Ammon's horn (tissue), 1 donor: ENCODE measurements around the gene SFT2D1.
A peak's percentile ranks its signal among the peaks of the same experiment; 100 is the strongest.
"Not testable (repeated sequence)": the region's sequence is repeated elsewhere in the genome, so short reads cannot be mapped to it uniquely, and the experiment has no call there.

Experiments
- DNase-seq: peaks from one replicate; pipeline ENCODE4 v3.0.0-alpha.2; 2016; ENCODE audit warnings: low spot score

SFT2D1 gene

DNA sequence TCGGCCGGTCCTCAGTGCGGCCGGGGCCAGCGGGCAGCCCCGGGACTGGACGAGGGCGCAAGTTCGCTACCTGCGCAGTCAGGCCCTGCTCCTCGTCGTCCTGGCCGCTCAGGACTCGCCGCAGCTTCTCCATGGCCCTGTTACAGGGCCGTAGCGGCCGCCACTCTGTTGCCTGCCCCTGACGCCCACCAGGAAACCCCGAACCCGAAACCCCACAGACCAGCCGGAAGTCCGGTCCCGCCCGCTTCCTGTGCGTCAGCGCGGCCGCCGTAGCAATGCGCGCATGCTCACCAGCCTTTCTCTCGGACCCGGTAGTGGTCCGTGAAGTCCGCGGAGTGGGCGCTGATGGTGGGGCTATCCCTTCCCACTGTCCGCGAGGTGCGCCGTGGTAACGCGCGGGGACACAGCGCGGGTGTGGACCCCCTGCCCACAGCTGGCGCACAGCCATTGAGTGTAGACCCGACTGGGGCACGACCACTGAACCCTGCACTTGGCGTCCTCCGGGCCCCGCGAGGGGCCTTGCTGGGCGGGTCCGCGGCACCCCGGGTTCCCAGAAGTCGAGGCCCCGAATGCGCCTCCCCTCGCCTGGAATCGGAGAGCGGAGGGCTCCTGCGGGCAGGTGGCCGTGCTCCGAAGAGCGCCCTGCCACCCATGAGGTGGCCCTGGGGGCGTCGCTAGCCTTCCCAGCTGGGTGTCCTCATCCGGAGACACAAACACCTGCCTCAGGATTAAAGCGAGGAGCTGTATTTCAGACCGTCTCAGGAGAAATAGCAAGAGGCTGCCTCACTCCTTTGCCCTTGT lies at the start of gene SFT2D1:
Gene SFT2D1 (minus strand): TSS at position 197 of the 801 bp plus-strand sequence. CDS start 64 bp downstream, at position 133.
- DNase-seq: peak; percentile 86

DNA sequence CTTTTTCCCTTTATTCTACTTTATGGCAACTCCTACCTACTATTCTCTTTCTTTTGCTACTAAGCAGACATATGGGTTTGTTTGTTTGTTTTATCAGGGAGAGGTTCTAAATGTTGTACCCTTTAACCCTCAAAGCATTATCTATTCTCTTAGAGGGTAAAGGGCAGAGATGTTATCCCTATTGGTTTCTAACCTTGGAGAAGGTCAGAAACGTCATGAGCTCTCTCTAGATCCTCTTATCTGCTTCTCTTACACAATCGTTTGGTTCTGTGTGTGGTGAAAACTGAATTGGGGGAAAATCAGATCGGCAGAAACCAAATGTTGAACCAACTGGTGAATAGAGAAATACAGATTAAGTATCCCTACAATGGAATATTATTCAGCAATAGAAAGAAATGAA lies 46.8 kb upstream of the SFT2D1 start:
- no peak for DNase-seq

DNA sequence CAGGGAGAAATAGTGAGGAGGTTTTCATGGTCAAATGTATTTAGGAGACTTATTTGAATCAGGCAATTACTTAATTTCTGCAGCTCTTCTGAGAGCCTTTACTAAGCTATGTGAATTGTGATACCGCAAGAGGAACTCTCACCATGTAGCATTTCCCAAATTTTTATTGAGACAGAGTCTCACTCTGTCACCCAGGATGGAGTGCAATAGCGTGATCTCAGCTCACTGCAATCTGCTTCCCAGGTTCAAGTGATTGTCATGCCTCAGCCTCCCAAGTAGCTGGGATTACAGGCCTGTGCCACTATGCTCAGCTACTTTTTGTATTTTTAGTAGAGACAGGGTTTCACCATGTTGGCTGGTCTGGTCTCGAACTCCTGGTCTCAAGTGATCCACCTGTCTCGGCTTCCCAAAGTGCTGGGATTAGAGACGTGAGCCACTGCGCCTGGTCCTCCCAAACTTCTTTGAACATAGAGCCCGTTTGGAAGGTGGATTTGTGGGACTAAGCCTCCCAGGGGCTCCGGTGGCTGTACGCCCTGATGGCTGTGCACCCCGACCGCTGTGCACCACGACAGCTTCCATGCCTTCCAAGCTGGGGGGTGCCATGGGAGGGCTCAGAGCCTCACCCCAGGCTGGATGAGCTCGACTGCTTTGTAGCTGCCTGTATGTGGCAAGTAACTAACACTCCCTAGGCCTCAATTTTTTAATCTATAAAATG lies 46.1 kb upstream of the SFT2D1 start:
- no peak for DNase-seq

DNA sequence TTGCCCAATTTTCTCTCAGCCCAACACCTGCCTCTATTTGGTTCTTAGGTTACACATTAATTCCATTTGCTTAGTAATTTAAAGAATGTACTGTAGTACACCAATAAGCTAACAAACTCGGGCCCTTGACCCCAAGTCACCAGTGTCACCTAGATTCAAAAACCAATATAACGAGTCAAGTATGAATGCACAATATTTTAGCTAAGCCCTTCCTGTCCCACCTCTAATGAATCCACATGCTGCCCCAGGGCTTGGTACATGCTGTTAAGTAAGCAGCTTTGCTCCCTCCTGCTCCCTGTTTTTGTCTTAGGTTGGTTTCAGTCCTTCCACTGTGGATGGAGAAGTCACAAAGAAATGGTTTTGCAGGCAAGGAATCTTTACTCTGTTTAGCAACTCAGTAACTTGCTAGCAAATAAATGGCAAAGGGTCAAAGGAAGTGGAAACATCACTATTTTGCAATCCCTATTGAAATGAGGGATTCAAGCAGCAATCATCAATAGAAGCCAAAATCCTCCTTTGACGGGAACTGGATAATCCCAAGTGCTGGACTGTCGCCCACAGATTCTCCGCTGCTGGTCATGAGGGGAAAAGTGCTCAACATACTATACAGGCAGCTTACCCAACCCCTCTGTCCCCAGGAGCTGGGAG lies 45.4 kb upstream of the SFT2D1 start:
- no peak for DNase-seq

DNA sequence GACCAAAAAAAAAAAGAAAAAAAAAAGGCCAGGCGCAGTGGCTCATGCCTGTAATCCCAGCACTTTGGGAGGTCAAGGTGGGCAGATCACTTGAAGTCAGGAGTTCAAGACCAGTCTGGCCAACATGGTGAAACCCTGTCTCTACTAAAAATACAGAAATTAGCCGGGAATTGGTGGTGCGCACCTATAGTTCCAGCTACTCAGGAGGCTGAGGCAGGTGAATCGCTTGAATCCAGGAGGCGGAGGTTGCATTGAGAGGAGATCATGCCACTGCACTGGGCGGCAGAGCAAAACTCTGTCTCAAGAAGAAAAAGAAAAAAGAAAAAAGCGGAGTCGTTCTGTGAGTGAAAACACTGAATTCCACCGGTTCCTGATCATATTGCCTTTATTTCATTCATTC lies 44.8 kb upstream of the SFT2D1 start:
- DNase-seq: not testable (repeated sequence)

DNA sequence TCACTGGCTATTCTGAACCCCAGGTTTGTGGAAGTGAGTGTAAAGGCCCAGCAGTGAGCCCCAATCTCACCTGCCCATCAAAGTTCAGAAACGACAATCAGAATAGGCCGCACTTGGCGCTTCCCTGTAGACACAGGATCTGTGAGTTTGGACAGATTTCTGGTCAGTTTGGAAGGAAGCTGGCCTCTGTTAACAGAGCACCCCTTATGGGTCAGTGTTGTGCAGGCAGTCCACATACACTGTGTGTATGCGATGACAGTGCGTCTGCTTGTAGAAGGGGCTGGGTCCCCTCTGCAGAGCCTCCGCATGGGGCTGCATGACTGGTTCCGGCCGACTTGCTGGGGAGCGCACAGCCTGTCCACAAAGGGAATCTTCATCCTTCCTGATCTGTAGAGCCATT lies 43.8 kb upstream of the SFT2D1 start:
- no peak for DNase-seq

DNA sequence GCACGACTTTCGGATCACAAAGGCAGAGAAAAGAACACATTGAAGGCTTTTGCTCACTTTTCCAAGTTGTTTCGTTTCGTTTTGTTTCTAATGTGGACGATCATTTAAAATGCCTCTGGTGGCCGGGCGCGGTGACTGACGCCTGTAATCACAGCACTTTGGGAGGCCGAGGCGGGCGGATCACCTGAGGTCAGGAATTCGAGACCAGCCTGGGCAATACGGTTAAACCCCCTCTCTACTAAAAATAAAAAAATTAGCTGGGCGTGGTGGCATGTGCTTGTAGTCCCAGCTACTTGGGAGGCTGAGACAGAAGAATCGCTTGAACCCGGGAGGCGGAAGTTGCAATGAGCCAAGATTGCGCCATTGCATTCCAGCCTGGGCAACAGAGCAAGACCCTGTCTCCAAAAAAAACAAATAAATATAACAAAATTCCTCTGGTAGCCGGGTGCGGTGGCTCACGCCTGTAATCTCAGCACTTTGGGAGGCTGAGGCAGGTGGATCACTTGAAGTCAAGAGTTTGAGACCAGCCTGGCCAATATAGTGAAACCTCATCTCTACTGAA lies 41.5 kb upstream of the SFT2D1 start:
- DNase-seq: not testable (repeated sequence)

DNA sequence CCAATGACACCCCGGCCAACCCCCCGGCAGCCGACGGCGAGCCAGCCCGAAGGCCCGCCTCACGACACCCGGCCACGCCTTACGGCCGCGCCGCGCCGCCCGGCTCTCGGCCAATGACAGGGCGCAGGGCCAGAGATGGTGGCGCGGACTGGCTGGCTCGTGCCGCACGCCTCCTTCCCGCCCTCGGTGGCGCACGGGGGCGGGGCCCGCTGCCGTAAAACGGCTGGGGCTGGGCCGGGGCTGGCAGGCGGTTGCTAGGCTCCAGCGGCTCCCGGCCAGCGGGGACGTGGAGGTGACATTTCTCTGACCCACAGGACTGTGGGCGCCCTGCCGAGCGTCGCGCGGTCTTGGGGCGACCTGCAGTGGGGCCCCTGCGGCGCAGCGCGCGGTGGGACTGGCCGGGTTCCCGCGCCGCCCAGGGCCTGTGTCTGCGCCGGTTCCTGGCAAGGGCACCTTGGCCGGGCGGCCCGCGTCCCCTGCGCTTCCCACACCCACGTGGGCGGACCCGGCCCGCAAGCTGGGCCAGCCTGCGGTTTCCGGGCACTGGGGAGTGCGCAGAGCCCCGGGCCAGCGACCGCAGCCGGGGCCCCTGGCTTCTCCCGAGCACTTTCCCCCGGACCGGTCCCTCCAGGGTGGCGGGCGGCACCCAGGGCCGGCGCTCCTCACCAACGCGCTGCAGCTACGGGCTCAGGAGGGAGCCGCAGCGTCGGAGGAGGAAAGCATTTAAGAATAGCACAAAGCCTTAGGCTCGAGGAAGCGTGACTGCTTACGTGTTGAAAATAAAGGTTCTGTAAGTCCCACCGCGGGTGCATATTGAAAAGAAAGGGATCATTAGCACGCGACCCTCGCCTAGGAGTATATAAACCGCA lies 40.8 kb upstream of the SFT2D1 start, which contains the start of gene MPC1:
Gene MPC1 (minus strand): TSS at position 8 of the 869 bp plus-strand sequence. CDS start 64 bp downstream, outside the sequence.
- peak; percentile 97 for DNase-seq

DNA sequence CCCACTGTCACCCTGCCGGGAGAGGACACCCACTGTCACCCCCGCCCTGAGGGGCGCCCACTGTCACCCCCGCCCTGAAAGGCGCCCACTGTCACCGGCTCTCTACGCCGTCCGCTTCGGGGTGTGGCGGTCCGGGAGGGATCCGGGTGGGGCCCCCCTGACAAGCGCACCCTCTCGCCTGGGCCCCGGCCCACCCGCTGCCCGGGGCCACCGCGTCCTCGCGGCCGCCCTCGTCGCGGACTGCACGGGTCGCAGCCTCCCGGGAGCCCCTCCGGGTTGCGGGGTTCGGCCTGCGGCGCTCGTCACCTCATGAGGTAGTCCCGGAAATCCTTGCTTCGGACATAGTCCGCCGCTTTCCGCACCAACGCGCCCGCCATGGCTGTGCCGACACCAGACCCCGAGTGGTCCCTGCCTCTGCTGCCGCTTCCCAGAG lies 40.2 kb upstream of the SFT2D1 start:
- DNase-seq: no peak

DNA sequence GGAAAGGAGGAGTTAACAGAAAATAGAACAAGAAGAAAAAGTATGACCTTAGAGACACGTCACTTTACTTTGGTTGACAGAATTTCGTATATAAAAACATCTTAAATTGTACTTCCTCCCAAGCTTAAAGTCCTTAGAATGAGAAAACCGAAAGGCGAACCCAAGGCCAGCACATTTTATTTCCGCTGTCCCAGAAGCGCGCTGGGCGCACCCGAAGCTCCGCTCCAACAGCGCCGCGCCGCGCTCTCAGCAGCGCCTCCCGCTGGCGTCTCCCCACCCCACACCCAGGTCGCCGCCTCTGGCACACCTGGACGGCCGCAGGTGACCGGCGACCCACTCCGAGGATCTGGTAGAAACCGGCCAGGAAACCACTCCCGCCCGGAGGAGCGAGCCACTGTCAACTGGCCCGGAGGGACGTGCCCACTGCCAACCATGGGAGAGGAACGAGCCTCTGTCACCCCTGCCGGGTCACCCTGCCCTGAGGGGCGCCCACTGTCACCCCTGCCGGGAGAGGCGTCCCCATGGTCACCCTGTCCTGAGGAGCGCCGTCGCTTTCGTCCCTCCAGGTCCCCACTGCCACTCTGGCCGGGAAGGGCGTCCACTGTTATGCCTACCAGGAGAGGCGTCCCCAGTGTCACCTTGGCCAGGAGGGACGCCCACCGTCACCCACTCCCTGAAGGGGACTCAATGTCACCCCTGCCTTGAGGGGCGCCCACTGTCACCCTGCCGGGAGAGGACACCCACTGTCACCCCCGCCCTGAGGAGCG lies 39.6 kb upstream of the SFT2D1 start:
- DNase-seq: peak; percentile 72

DNA sequence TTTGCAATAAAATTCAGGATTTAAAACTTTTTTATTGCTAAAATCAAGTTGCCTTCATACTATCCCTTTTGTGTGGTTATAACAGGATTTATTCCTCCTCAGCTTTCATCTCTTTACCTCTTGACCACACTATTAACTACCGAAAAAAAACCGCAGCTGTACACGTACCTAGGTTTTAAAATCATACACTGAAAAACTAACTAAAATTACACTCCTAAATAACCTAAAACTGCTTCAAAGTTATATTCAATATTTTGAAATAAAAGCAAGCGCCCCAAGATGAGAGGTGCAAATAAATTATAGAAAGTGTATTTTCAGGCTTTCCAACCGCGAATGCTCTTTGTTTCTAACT lies 39.0 kb upstream of the SFT2D1 start:
- DNase-seq: no peak

DNA sequence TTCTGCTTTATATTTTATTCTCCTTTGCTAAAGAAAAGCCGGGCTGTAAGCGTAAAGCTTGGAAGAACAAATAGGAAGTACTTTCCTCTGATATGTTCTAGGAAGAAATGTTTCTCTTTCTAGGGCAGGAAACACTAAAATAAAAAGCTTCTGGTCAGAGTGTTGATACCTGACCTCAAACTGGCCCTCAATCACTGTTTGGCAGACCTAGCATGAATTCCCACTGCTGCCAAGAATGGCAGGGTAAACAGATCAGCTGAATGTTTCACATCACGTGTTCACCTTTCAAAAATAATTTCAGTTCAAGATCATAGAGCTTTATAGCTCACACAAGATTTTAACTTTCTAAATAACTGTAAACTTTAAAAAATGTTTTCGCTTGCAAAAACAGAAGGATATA lies 37.5 kb upstream of the SFT2D1 start:
- no peak for DNase-seq

DNA sequence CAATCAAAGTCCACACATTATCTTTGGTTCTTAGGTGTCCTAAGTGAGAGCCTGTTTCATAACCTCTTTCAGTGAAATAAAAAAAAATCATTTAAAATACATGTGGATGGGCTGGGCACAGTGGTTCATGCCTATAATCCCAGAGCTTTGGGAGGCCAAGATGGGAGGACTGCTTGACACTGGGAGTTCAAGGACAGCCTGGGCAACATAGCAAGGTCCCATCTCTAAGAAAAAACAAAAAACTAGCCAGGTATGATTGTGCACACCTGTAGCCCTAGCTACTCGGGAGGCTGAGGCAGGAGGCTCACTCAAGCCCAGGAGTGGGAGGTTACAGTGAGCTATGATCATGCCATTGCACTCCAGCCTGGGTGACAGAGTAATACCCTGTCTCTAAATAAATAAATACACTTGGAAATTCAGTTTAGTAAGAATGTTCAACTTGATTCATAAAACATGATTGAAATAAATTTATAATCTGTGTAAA lies 36.8 kb upstream of the SFT2D1 start:
- no peak for DNase-seq

DNA sequence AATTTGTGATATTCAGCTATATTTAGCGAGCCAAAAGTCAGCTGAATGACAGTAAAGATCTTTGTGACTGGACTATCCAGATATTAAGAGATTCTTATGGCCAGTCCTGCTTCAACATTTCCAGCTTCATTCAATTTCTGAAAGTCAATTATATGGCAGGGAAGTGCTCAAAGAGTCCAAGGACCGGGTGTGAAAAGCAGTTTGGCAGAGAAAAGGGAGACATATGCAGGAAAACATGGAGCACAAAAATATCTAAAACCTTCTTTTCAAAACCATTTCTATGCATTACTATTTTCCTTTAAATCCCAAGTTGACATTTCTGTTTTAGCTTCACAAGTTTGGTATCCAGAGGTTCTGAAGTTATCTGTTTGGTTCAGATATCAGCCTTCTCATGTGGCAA lies 35.4 kb upstream of the SFT2D1 start:
- no peak for DNase-seq

DNA sequence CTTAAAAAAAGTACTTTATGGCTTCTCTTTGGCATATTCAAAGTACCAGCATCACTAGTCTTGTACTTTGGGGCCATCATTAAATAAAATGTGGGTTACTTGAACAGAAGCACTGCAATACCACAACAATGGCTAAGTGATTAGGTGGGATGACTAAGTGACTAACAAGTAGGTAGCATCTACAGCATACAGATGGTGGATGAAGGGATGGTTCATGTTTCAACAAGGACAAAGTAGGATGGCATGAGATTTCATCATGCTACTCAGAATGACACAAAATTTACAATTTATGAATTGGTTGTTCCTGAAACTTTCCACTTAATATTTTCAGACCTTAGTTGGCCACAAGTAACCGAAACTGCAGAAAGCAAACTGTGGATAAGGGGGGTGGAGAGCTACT lies 32.7 kb upstream of the SFT2D1 start:
- DNase-seq: no peak

DNA sequence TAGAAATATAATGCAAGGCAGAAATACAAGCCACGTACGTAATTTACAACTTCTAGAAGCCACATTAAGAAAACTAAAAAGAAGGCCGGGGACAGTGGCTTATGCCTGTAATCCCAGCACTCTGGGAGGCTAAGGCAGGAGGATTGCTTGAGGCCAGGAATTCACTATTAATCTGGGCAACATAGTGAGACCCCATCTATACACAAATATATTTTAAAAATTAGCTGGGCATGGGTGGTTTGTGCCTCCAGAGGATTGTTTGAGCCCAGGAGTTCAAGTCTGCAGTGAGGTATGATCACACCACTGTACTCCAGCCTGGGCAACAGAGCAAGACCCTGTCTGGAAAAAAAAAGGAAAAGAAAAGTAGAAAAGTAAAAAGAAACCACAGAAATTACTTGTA lies 28.1 kb upstream of the SFT2D1 start:
- DNase-seq: no peak

DNA sequence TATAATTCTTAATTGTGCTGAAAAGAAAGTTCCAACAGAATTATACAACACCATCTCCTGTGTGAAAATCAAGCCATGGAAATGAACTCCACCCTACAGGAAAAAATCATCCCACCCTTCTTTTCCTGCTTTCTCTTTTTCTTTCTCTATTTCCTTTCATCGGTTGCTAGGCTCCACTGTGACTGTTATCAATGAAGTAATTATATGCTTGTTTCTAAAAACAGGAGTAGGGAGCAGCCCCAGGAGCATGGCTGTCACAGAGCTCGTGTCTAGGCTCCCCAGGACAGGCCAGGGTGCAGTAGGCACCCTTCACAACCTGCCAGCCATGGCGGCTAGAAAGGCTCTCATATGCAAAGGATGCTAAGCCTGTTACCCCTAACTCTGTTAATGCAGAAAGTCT lies 27.4 kb upstream of the SFT2D1 start:
- no peak for DNase-seq

DNA sequence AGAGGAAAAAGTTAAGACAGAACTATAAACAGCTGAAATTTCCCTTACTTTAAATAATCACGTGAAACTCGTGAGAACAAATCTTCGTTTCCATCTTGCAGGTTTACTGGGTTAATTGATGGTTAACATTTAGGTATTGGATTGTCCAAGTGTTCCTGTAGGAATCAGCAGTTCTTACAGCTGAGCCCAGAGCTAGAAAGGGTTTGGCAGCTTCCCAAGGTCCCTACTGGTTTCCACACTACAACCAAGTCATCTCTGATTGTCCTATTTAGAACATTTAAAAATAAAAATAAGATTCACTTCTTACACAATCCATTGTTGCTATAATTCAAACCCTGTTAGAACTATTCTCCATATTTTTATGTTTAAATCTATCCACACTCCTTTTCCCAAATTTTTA lies 24.6 kb upstream of the SFT2D1 start:
- DNase-seq: no peak

DNA sequence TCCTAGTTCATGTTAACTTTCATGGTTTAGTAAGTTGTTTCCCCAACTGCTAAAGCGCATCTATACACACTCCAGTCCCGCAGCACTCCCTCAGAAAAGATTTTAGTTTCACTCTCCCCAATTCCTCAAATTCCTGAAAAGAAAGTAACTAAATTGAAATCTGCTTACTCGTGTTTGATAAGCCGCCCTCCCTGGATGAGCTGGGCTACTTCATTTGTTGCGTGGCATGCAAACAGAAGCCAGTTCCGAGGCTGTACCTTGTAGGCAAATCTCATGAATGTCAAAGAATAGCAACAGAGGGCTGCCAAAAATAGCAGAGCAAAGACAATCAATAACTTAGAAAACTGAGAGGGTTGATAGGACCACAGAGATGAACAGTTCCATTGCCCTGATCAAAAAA lies 23.5 kb upstream of the SFT2D1 start:
- DNase-seq: no peak

DNA sequence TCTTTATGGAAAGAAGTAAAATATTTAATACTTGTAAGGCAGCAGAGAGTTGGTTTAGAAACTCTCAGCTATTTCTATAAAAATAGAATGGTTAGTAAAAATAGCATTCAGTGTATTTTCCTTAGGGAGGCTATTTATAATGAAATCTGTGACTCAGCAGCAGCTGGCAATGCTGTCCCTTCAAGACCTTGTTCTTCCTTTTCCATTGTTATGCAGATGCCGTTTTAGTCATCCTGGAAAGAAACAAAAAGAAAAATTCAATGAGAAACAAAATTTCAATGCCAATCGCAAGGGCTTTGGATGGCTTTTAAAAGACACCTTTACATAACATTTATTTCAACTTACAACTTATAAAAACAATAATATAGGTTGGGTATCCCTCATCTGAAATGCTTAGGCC lies 22.9 kb upstream of the SFT2D1 start:
- DNase-seq: peak; percentile 53

DNA sequence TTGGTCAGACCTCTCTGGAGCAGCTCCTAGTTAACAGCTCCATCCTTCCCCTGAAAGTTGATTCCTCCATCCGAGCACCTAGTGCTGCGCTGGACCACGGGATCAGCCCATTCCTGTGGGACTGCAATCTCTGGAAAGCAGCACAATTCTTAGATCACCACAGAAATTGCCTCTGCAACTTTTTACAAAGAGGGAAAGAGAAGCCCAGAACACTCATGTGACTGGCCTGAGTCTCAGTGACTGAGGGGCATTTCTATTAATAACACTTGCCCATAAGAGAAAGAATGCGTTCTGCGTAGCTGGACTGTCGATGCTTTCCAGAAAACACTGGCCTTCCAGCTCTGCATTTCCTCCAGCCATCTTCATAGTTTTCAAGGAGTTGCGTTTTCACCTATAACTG lies 22.1 kb upstream of the SFT2D1 start:
- DNase-seq: peak; percentile 14
